KBM-7 (cell line): ENCODE data around the gene MAL.
A peak's percentile ranks its signal among the peaks of the same experiment; 100 is the strongest.

Experiments
- DNase-seq: peaks from one replicate; pipeline ENCODE4 v3.0.0-alpha.2; 2015
- in situ Hi-C: fragments of 300-500 bp; cut with MboI; formaldehyde crosslinking; loops from 2 replicates; pipeline ENCODE4 v1.14.3; 2020; ENCODE audit warnings: low sequenced_read_pairs, low pct_unique_long_range_greater_than_20kb, mixed read lengths

The MAL gene

DNA sequence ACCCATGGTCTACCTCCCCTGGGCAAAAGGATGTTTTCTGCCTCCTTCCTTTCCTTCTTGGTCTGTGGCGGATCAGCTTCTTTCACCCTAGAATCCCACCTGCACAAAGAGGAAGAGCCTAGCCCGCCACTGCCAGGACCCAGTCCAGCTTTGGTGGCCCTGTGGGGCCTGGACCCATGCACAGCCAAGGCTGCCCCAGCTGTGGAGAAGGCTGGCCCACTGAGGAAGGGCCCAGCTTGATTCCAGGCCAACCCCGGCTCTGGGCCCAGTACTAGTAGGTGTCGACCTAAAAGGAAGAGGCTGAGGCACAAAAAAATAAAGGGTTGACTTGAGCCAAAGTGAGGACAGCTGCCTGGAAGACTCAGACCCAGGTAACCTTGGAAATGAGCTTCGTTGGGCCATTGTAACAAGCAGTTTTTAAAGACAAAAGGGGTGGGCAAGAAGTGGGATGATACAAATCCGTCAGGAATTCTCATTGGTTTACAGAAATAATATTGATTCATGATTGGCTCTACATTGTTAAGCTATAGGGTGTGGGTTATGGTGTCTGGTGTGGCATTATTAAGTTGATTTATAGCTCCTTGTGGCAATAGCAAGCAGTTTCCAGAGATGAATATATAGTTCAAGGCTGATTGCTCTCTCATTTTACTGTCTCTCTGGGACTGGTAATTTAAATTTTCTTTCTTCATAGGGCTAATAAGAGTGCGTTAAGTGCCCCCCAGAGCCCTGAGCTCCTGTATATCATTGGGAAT, 29.8 kb upstream of the MAL start:
- in situ Hi-C loops, result no loop called here
- DNase-seq, result no peak

DNA sequence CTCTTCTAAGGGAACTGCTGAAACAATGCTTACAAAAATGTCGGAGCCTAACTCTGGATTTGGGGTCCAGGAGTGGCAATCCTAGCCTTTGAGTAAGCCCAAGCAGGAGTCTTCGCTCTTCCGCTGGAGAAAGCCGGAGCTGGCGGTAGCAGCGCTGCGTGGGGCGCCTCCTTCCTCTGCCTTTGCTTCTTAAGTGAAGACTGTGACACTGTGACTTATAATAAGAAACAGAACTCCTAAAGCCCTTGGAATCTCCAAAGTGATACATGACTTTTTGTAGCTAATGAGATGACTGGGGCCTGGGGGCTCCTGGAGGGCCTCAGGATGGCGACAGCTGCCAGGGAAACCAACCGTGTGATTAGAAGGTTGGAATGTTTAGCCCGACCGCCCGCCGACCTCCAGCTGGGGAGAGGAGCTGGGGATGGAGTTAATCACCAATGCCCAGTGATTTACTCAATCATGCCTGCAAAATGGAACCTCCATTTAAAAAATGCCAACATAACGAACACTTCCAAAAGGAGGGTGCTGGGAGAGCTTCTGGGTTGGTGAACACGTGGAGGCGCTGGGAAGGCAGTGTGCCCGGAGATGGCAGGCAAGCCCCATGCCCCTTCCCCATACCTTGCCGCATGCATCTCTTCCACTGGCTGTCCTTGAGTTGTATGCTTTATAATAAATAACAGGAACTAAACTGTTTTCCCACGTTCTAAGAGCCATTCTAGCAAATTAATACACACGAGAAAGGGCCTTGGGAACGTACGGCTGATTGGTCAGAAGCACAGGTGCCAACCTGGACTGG, 29.0 kb upstream of the MAL start:
- in situ Hi-C loops, result no loop called here
- no peak for DNase-seq

DNA sequence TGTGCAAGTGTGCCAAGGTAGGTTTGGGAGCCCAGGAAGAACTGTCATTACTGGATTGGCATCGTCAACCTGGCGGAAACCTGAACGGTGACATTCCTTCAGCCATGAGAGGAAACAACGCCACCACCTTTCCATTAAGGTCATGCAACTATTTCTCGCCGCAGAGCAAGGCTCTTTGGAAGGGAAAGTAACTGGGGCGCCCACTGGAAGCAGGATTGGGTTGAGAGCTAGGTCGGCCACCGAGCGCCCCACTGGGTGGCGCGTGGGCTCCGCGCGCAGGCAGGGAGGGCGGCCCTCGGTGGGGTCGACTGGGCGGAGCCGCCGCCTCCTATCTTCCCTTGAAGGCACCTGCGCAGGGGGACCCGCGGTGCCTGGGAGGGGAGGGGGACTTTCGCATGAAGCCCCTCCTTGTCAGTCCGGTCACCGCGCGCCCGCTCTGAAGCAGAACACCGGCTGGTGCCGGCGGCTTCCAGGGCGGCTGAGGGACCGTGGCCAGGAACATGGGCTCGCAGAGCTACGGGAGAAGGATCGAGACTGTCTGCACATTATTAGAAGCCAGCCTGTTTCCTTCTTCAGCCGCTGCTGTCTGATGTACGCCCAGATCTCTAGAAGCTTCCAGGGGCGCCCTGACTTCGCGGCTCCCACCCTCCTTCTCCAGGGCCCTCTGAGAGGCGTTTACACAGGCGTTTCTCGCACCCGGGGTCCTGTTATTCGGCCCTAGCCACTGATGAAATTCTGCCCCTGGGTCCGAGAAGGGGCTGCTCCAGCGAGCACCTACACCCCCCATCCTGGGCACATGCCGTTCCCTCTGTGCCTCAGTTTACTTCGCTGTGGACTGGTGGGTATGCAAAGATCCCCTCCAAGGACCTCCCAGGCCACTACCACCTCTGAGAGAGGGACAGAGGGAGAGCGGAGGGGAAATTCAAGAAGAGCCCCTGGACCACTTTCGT, 27.3 kb upstream of the MAL start:
- in situ Hi-C loops, result no loop called here
- DNase-seq, result no peak

DNA sequence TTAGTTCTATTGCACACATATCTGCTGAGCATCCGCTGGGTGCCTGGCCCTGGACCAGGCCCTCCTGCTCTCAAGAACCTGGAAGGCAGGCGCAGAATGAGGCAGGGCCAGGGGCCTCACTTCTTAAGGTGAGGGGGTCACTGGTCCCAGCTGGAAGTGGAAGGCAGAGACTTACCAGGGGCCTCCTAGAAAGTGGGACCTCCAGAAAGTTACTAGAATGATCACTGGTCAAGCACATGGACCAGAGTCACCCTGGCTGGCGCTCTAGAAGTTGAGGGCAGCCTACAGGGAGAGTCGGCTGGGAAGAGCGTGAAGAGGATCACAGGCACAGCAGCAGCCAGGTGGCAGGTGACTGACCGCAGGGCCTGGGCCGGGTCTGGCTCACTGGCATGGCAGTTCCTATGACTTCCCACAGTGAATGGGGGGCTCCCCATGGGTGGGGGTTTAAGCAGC, 26.1 kb upstream of the MAL start:
- DNase-seq, result no peak
- in situ Hi-C loops, result no loop called here

DNA sequence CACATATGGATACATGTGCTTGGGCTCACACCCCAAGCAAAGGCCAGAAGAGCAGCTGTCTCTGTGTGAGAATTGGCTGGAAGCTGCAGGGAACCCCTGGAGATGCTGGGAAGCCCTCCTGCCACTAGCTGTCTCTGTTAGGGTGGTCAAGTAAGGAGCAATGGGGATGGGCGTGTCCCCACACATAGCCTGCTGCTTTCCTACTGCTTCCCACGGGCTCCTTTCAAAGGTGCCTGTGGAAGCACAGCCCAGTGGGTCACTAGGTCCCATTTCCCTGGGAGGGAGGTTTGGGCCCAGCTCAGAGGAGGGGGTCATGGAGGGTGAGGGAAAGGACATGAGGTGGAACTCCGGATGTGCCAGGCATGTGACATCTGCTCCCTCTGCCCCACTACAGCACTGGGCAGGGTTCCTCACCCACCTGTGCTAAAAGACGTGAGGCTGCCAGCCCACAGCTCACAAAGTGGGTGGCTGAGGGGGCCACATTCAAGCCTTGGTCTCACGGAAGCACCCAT, 24.4 kb upstream of the MAL start:
- no peak for DNase-seq
- in situ Hi-C loops, result no loop called here

DNA sequence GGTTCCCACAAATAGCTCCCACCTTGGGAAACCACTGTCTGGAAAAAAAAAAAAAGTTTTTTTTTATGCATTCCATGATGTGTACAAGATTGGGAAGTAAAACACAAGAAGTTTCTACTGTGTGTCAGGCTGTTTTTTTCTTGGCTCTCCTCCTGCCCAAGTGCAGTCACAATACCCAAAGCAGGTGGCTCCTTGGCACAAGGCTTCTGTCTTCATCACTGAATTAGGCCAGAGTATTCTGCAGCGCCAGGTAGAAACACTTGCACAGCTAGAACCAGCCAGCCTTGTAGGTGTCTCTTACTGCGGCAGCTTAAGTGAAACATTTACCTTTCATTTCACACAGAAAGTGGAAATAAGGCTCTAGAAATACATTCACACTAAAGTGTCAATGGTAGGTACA, 23.8 kb upstream of the MAL start:
- DNase-seq, result no peak

DNA sequence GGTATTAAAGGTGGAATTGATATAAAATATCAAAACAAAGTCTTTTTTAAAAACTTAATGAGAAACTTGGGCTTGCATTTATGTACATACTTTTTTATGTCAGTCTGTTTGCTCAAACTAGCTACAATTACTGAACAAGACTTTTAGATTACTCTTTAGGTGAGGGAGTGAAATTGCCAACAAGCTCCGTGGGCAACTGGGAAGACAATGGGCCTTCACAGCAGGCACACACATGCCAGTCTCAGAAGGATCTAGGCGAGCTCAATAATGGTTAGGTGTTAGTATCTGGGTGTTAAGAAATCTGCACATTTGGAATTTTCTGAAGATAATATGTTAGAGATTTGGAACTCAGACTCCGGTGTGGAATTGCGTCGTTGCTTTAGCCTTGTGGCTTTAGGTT, 23.0 kb upstream of the MAL start:
- no peak for DNase-seq
- in situ Hi-C loops, result no loop called here

More for the DNA sequence above, 23.8 kb upstream of the MAL start:
- in situ Hi-C loops, result no loop called here

DNA sequence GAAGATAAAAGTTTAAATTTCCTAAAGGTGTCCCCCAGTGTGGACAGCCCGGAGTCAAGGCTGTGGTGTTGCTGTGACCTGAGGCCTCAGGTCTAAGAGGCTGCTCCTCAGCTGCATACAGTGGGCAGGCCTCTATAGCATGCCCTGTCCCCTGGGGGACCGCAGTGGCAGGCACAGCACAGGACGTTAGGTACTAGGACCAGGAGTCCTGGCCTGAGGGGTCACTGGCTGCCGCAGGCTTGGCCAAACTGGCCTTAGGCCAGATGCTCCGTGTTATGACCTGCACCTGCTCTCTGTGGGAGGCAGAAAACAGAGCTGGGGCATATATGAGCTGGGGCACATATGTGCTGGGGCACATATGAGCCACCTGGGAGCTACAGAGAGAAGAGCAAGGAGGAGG, 21.2 kb upstream of the MAL start:
- DNase-seq, result no peak
- in situ Hi-C loops, result no loop called here

DNA sequence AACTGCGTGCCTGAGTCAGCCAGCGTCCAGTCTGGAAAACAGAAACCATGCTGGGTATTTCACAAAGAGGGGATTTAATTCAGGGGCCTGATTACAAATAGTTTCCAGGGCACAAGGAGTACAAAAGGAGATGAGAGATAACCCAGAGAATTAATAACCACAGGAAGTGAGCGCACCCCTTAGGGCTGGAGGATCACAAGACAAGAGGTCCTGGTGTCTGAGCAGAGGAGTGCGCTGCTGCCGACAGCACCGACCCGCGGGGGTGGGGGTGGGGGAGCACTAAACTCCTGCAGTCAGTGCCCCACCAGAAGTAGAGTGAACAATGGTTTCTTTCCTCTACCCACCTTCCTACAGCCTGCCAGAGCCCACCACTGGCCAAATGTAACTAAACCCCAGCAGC, 20.8 kb upstream of the MAL start:
- in situ Hi-C loops, result no loop called here
- no peak for DNase-seq

DNA sequence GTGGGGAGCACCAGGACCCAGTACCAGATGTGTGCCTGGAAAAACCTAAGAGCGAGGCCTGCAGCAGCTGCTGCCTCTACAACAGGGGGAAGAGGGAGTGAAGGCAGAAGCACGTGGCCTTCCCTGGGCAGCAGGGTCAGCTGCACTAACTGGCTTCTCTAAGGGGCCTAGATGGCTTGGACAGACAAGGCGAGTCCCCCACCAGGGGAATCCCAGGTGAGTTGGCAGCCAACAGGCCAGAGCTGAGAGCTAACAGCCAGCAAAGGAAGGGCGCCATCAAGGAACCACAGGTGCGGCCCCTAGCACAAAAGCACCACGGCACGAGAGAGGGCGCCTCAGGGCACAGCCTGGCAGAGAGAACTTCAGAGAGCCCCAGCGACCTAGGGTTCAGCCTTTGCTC, 19.8 kb upstream of the MAL start:
- in situ Hi-C loops, result no loop called here

DNA sequence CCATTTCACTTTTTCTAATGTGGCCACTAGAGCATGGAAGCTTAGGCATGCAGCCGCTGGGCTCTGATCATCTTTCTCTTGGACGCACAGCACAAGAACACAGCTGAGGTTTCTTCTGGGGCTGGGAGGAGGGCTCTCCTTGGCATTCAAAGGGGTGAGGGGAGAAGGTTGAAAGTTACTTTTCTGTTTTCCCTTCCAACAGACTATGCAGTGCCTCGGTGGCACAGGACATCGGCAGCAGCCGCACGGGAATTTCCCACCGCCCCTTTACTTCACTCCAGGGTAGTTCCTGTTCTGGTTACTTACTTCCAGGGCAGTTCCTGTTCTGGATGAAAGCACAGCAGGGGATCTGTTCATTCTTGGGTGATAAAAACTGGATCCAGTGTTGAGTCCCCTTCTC, 18.9 kb upstream of the MAL start:
- in situ Hi-C loops, result no loop called here
- DNase-seq, result no peak

More for the DNA sequence above, 19.8 kb upstream of the MAL start:
- DNase-seq, result no peak

DNA sequence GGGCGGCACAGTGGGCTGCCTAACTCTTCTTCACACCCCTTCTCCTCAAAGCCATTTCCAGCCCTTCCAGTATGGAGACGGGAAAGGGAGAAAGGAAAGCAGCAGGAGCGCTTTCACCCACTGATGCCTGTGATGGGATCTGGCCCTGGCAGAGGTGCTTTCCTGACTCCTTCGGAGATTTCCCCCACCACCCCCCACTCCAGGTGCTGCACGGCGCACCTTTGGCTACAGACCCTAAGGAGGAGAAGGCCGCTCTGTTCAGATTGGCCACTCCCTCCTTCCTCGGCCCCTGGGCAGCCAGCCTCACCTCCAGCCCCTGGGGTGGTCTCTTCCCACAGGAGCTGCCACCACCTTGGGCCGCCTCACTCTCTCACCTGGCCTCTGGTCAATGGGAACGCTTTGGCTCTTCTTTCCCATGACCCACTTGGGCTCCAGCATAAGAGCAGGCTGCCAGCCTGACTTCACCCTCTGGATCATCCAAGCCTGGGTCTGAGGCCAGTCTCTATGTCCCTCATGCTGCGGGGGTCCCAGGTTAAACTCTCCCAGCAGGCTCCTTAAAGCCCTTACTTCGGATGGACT, 18.4 kb upstream of the MAL start:
- in situ Hi-C loops, result no loop called here
- DNase-seq, result no peak

DNA sequence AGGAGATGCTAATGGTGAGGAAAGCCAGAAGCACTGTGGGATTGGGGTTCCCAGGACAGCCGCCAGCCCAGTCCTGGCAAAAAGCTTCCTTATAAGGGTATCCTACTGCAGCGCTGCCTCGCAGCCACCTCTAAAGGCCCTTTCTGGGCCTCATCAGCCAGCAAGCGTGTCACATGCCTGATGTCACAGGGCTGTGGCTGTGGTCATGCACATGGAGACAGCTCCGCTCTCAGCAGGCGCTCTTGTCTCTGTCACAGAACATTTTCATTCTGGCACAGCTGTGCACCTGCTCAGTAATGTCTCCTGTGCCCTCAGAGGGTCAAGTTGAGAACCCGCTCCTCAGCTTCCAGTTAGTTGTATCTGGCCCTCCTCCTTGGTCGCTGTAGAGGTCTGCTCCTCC, 17.7 kb upstream of the MAL start:
- in situ Hi-C loops, result no loop called here
- no peak for DNase-seq

DNA sequence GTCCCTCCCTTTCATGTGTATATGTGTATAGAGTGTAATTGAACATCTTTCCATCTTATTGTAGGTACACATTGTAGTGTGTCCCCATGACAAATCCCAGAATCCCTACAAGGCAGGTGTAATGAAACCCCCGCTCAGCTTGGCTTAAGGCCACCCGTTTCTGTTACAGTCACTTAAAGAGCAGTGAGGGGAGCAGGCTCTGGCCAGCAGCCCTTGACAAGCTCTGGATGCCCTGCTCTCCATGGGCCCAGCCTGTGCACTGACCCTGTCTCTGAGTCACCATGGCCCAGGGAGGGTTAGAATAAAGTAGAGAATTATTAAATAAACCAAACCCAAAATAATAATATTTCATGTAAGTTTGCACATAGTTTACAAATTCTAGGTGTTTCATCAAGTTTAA, 17.2 kb upstream of the MAL start:
- DNase-seq, result no peak
- in situ Hi-C loops, result no loop called here

DNA sequence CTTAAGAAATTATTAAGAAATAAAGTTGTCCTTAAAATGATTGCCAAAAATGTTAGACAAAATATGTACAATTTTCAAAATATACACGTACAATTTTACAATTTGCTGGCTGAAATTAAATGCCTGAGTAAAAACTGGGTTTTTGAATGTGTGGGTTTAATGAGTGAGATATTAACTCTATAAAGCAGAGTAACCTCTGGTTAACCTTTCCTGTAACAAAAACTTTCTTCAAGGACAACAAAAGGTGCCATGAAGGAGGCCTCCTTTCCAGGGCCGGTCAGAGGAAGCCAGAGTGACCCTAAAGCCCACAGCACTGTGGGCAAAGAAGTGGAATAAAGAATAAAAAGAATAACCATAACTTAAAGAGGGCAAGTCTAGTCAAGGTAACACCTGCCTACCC, 16.5 kb upstream of the MAL start:
- in situ Hi-C loops, result no loop called here
- no peak for DNase-seq

DNA sequence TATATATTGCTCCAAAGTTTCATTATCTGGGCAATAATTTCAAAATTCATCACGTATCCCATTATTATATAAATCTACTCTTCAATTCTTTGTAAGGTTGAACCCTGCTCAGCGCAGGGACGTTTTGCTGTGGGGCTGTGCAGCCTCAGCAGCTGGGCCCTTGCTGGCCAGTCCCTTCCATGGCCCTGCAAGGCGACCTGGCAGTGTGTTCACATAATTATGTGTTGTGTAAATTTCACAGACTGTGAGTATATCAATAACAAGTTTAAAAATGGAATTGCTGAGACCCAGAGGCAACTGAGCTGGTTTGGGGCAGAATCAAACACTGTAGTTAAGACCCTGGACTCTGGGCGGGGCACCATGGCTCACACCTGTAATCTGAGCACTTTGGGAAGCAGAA, 16.1 kb upstream of the MAL start:
- DNase-seq, result no peak
- in situ Hi-C loops, result no loop called here

DNA sequence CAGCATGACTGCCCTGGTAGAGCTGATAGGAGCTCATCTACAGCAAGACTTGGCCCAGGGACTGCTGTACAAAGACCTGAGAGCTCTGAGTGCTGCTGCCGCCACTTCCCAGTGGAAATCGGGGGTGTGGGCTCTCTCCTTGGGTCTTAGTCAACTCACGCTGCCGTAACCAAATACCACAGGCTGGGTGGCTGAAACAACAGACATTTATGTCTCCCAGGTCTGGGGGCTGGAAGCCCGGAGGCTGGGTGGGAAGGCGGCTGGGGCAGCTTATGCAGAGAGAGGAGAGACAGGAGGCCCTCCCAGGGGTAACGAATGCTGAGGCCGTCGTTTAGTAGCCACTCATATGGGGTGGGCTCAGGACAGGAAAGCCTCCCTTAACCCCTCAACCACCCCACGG, 15.4 kb upstream of the MAL start:
- DNase-seq, result no peak
- in situ Hi-C loops, result no loop called here

DNA sequence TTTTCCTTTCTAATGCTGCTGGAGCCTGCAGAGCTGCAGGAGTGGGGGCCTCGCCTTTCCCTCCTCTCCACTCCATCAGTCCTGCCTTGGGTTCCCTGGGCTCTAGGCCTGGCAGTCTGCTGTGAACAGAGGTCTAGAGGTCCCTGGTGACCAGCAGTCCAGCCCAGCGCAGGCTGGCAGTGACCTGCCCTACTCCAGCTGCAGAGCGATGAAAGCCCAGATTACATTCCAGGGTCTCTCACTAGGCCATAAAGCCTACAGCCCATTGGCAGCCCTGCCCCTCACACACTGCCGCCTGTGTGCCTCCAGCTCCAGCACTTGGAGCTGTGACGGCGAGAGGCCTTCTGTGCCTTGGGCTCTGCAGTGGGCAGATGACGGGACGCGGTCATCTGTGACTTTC, 14.8 kb upstream of the MAL start:
- in situ Hi-C loops, result no loop called here
- DNase-seq, result no peak

DNA sequence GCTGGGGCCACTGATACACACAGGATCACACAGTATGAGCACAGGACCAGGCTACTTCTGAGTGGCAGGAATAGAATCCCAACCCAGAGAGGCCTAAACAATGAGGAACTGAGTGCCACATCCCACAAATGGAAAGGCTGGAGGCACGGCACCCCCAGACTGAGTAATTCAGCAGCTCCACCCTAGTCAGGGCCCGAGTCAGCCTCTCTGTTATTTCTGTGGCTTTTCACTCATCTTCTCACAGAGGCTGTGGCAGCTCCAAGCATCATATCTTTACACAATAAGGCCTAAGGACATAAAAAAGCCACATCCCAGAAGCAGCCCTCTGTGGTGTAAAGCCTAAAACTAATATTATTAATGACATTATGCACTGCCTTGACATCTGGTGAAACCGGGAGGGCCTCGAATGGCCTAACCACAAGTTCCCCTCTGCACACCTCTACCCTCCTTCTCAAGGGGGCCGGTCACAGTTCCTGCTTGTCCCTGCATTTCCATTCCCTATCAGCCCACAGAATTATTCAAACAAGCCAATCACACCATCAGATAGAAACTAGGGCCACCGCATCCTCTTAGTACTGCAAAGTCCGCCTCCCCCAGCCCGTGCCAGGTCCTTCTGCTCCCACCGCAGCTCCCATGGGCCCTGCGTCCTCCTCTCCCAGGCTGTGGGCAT, 12.5 kb upstream of the MAL start:
- in situ Hi-C loops, result no loop called here
- peak; percentile 4 for DNase-seq
